Kidney (tissue), 14 donors: ENCODE measurements around the gene CHD6. TPM values are rescaled to one million over a fixed set of nuclear protein-coding genes. Genes with fewer than 3 reads are reported as not detected.

Experiments
- DNase-seq, 5 donors: peaks; one replicate each; pipeline ENCODE4 v3.0.0-alpha.2; 2013 to 2020
- FAIRE-seq: peaks from 2 replicates; lab custom pipeline; 2012; peaks lifted over from hg19 to GRCh38; lab: Jason Lieb, UNC
- H3K27ac ChIP-seq, 2 donors: one replicate each; pipeline ENCODE4 v1.7.0; 2013; ENCODE audit warnings: low read depth in 2 of 2, low read length in 2 of 2, inconsistent platforms in 1 of 2
- H3K27me3 ChIP-seq: one replicate; pipeline ENCODE4 v1.7.1; 2013; ENCODE audit warnings: low read length, inconsistent platforms; ENCODE audit not compliant: control insufficient read depth, insufficient read depth
- H3K36me3 ChIP-seq, 3 donors: one replicate each; pipeline versions ENCODE4 v1.7.0 to v1.7.1; 2013; ENCODE audit warnings: low read length in 3 of 3, control low read depth in 1 of 3, inconsistent platforms in 1 of 3; ENCODE audit not compliant: insufficient read depth in 3 of 3, control insufficient read depth in 2 of 3
- H3K4me1 ChIP-seq, 3 donors: one replicate each; pipeline versions ENCODE4 v1.7.0 to v1.7.1; 2013; ENCODE audit warnings: low read length in 3 of 3, inconsistent platforms in 1 of 3, low read depth in 1 of 3; ENCODE audit not compliant: control insufficient read depth in 2 of 3, insufficient read depth in 2 of 3
- H3K4me3 ChIP-seq, 3 donors: one replicate each; pipeline versions ENCODE4 v1.7.0 to v1.8.1; 2013; ENCODE audit warnings: low read length in 3 of 3, control low read depth in 1 of 3, inconsistent platforms in 1 of 3
- H3K9ac ChIP-seq, 3 donors: one replicate each; pipeline versions ENCODE4 v1.7.0 to v1.7.1; 2013; ENCODE audit warnings: low read length in 3 of 3, control low read depth in 1 of 3, inconsistent platforms in 1 of 3
- H3K9me3 ChIP-seq, 3 donors: one replicate each; pipeline versions ENCODE4 v1.7.0 to v1.7.1; 2013; ENCODE audit warnings: low read length in 3 of 3, control low read depth in 1 of 3, inconsistent platforms in 1 of 3; ENCODE audit not compliant: control insufficient read depth in 2 of 3, insufficient read depth in 1 of 3
- intact Hi-C: fragments of 100-400 bp; cut with DNase I; formaldehyde crosslinking; loops from one replicate; pipeline ENCODE4 v1.11.1; 2022
- polyA plus RNA-seq: library from polyadenylated mRNA; stranded (reverse); fragments of 350-450 nt; fragmentation: Illumina TruSeq; extraction: RNeasy Lipid Tissue Mini Kit (QIAGEN cat#74804); gene quantifications from one replicate; pipeline ENCODE4 v1.2.3, GENCODE V29; 2014; ENCODE audit warnings: low read depth, low replicate concordance; ENCODE audit not compliant: insufficient read depth
- total RNA-seq: library from RNA; stranded (reverse); fragmentation: NEBNext Ultra II Directional; extraction: Animal tissue kit (Norgen Biotek cat#: 25700); gene quantifications from one replicate; pipeline ENCODE4 v1.2.1, GENCODE V29; 2021
- TF ChIP-seq, protein P1 (sequence below): IDR thresholded peaks from 3 replicates; pipeline ENCODE4 v1.5.1; 2012; ENCODE audit warnings: mild to moderate bottlenecking, moderate library complexity, borderline replicate concordance; ENCODE audit not compliant: insufficient read depth; ENCODE audit errors: extremely low read depth
- donor health status: control.
- donor health status: control.
- donor health status: control.
- donor health status: control.
- donor health status: control.
- donor health status: DM: yes; HTN: yes; CAD: no.
- donor health status: Normal renal cell carcinoma (clear cell type).

Gene CHD6
- total and polyA plus RNA-seq, 2 donors from 2014 or later: 4.5 to 53.5 TPM

DNA sequence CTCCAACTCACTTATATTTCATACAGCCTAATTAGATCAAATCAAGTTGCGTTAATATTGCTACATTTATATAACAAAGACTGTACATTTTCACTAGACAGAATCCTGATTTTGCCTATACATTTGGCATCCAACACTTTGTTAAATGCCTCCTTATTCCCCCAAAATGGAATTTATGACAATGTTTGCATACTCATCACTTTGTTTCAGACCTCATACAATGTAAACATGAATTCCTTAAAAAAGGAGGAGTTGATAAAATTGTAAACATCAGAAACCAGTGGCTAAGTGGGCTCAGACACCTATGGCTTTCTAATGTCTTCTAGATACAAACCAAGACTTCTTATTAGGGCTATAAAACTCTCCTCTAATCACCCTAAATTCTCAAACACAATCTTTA lies 87.3 kb downstream of the CHD6 start:
- Histone ChIP-seq H3K9me3 (no peaks in the 10 kb centered on the region), H3K27ac (no peak overlapping the region), H3K36me3 (peaks cover 0 to 10% (median 0%) of the 10 kb centered on the region in 3 donors), H3K27me3 (no peaks in the 10 kb centered on the region), H3K9ac (no peak overlapping the region), H3K4me1 (peaks cover 0 to 3% (median 3%) of the 10 kb centered on the region in 3 donors), H3K4me3 (no peak overlapping the region)
- FAIRE-seq (no peak), DNase-seq (no peak)
- TF ChIP-seq, protein P1, sequence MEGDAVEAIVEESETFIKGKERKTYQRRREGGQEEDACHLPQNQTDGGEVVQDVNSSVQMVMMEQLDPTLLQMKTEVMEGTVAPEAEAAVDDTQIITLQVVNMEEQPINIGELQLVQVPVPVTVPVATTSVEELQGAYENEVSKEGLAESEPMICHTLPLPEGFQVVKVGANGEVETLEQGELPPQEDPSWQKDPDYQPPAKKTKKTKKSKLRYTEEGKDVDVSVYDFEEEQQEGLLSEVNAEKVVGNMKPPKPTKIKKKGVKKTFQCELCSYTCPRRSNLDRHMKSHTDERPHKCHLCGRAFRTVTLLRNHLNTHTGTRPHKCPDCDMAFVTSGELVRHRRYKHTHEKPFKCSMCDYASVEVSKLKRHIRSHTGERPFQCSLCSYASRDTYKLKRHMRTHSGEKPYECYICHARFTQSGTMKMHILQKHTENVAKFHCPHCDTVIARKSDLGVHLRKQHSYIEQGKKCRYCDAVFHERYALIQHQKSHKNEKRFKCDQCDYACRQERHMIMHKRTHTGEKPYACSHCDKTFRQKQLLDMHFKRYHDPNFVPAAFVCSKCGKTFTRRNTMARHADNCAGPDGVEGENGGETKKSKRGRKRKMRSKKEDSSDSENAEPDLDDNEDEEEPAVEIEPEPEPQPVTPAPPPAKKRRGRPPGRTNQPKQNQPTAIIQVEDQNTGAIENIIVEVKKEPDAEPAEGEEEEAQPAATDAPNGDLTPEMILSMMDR: no peak
- intact Hi-C loops: no loop called here

DNA sequence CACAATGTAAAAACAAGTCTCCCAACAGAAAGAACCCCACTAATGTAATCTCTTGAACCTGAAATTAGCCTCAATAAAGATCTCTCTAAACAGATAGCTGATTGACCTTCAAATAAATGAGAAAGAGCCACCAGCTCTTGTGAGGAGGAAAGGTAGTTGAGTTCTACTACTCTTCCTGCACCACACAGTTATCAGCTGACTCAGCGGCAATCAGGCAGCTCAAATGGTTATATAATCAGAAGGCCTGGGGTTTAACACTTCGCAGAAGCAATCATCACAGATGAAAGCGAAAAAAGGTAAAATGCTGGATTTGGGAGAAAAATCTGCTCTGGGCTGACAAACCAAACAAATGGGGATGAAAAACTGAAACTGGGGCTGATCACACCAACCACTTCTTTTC lies 91.8 kb downstream of the CHD6 start:
- no peaks in the 10 kb centered on the region for H3K9me3 ChIP-seq
- intact Hi-C loops: no loop called here
- FAIRE-seq (no peak), DNase-seq (no peak)
- H3K27ac ChIP-seq: no peak overlapping the region
- no peaks in the 10 kb centered on the region for H3K27me3 ChIP-seq
- TF ChIP-seq, protein P1: no peak
- no peak overlapping the region for H3K4me3 ChIP-seq
- no peaks in the 10 kb centered on the region for H3K36me3 ChIP-seq
- peak overlapping the region in 1 of 3 donors; percentile 16 for H3K9ac ChIP-seq
- H3K4me1 ChIP-seq: peaks cover 0 to 4% (median 0%) of the 10 kb centered on the region in 3 donors

DNA sequence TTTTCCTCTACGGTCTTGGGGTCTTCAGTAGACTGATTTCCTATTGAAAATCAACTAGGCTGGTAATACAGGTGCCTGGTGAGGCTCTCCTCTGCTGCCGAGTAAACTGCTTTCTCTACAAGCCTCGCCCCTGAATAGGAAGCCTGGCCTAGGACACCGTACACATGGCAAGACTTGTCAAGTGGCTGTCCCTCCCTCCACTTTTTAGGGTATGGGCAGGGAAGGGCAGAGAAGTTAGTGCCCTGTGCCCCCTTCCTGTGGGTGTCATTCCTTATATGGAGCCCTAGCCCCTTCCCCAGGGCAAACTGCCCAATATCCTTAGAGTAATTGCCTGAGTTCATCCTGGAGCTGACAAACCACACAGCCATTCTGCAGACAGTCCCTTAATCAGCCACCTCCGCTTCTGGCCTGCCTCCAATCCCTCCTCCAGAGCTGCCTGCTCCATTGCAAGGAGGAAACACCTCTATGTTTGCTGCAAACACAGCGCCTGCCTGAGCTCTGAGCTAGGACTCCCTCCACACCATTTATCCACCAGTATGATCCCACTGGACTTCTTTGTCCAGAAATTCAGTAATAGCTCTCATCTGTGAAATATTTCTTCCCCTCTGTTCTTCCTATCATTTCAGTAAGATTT lies 93.1 kb downstream of the CHD6 start:
- Histone ChIP-seq H3K4me3 (peak overlapping the region in 2 of 3 donors; percentile 16), H3K9me3 (no peaks in the 10 kb centered on the region), H3K27ac (no peak overlapping the region), H3K36me3 (no peaks in the 10 kb centered on the region), H3K4me1 (peaks cover 0 to 4% (median 0%) of the 10 kb centered on the region in 3 donors), H3K9ac (no peak overlapping the region), H3K27me3 (no peaks in the 10 kb centered on the region)
- intact Hi-C loops: no loop called here
- DNase-seq: peak in 2 of 5 donors; percentile 55 to 91
- TF ChIP-seq, protein P1: no peak
- FAIRE-seq: no peak
